Fibroblast of pulmonary artery (primary cell): Measurements from ENCODE around the gene OR2D2.

ENCODE experiments used
- DNase-seq: peaks from one replicate; pipeline ENCODE4 v3.0.0-alpha.2; 2010; ENCODE audit warnings: low read depth
- H3K4me3 ChIP-seq: replicated peaks from 2 replicates; pipeline ENCODE4 v1.5.1; 2011; ENCODE audit warnings: low read depth, mild to moderate bottlenecking, control low read depth, low read length, moderate library complexity
- CTCF ChIP-seq: IDR thresholded peaks from 2 replicates; pipeline ENCODE4 v1.5.1; 2011; ENCODE audit warnings: mild to moderate bottlenecking, control low read depth, low read length, inconsistent platforms; ENCODE audit errors: missing control alignments

OR2D2 gene

GRCh38 chr11:6926208-6927029 lies 34.1 kb upstream of the OR2D2 start, which contains the start of gene ZNF215:
ZNF215 (plus strand) TSS chr11:6926426; CDS start chr11:6932273, 5,847 bp downstream.
- peak; percentile 90 for DNase-seq
- peak within 1 kb of the TSS; percentile 91 for H3K4me3 ChIP-seq
- TF ChIP-seq CTCF, result no peak

- peak; percentile 35 for DNase-seq
- TF ChIP-seq CTCF, result no peak
- H3K4me3 ChIP-seq, result peak overlapping the region; percentile 91
These were observed 33.4 kb upstream of the OR2D2 start for GRCh38 chr11:6925636-6926207.

- H3K4me3 ChIP-seq, result no peak overlapping the region
- TF ChIP-seq CTCF, result no peak
- DNase-seq, result no peak
These were observed 32.8 kb upstream of the OR2D2 start for GRCh38 chr11:6925007-6925577.

GRCh38 chr11:6920702-6921101 lies 28.4 kb upstream of the OR2D2 start, which contains the start of gene OR2D3:
OR2D3 (plus strand) TSS chr11:6921002; CDS start chr11:6921002, 0 bp downstream.
- no peak for DNase-seq
- no peak for TF ChIP-seq CTCF
- H3K4me3 ChIP-seq, result no peak within 1 kb of the TSS

GRCh38 chr11:6919698-6920097 lies 27.4 kb upstream of the OR2D2 start:
- H3K4me3 ChIP-seq, result no peak overlapping the region
- DNase-seq, result no peak
- no peak for TF ChIP-seq CTCF

GRCh38 chr11:6911948-6912347 lies 19.6 kb upstream of the OR2D2 start:
- DNase-seq, result peak; percentile 80
- no peak for TF ChIP-seq CTCF
- no peak overlapping the region for H3K4me3 ChIP-seq
